CD4-positive, alpha-beta memory T cell (primary cell): ENCODE results near the gene PRDX2. TPM values are rescaled to one million over a fixed set of nuclear protein-coding genes. Genes with fewer than 3 reads are reported as not detected.

Experiments
- CTCF ChIA-PET: fragments of 350-600 bp; sonication (Branson Sonifier 250); formaldehyde crosslinking; loops from one replicate; lab custom pipeline; 2021; ENCODE audit warnings: inconsistent platforms; ENCODE audit not compliant: partially characterized antibody; lab: Charles Lee
- POLR2A ChIA-PET: fragments of 350-600 bp; sonication (Branson Sonifier 250); formaldehyde crosslinking; loops from one replicate; lab custom pipeline; 2021; ENCODE audit not compliant: partially characterized antibody; lab: Charles Lee
- DNase-seq, 5 donors: peaks; one replicate each; pipeline versions ENCODE4 v3.0.0 to v3.0.0-alpha.2; 2020 to 2022; ENCODE audit warnings: mixed read lengths in 1 of 5
- H3K27ac ChIP-seq: one replicate; pipeline ENCODE4 v1.7.0; 2013; ENCODE audit warnings: low read depth, low read length
- H3K27me3 ChIP-seq: 2 replicates; pipeline ENCODE4 v1.7.0; 2013; ENCODE audit warnings: mild to moderate bottlenecking, low read length, moderate library complexity; ENCODE audit not compliant: insufficient read depth
- H3K36me3 ChIP-seq: 2 replicates; pipeline ENCODE4 v1.7.0; 2013; ENCODE audit warnings: mild to moderate bottlenecking, low read length, moderate library complexity; ENCODE audit not compliant: insufficient read depth
- H3K4me1 ChIP-seq: 2 replicates; pipeline ENCODE4 v1.7.0; 2013; ENCODE audit warnings: mild to moderate bottlenecking, low read length, moderate library complexity; ENCODE audit not compliant: insufficient read depth
- H3K4me3 ChIP-seq, 2 donors: one replicate each; pipeline ENCODE4 v1.7.0; 2013; ENCODE audit warnings: low read length in 2 of 2, mild to moderate bottlenecking in 1 of 2
- H3K9me3 ChIP-seq, 2 donors: one replicate each; pipeline ENCODE4 v1.7.0; 2013; ENCODE audit warnings: low read length in 2 of 2, control low read depth in 1 of 2; ENCODE audit not compliant: control insufficient read depth in 1 of 2
- H3K27ac Mint-ChIP-seq, 7 donors: one replicate each; pipeline ENCODE4 v1.8.0; 2020 to 2021; ENCODE audit warnings: mixed read lengths in 7 of 7, mild to moderate bottlenecking in 6 of 7, inconsistent platforms in 3 of 7, moderate library complexity in 3 of 7
- H3K27me3 Mint-ChIP-seq, 2 donors: one replicate each; pipeline ENCODE4 v1.8.0; 2020 to 2021; ENCODE audit warnings: mixed read lengths in 2 of 2
- H3K36me3 Mint-ChIP-seq, 2 donors: one replicate each; pipeline ENCODE4 v1.8.0; 2020 to 2021; ENCODE audit warnings: mixed read lengths in 2 of 2, inconsistent platforms in 1 of 2, mild to moderate bottlenecking in 1 of 2
- H3K4me1 Mint-ChIP-seq, 4 donors: one replicate each; pipeline ENCODE4 v1.8.0; 2020 to 2021; ENCODE audit warnings: mixed read lengths in 4 of 4, mild to moderate bottlenecking in 1 of 4
- H3K4me3 Mint-ChIP-seq, 8 donors: one replicate each; pipeline ENCODE4 v1.8.0; 2020 to 2021; ENCODE audit warnings: mixed read lengths in 8 of 8, mild to moderate bottlenecking in 7 of 8, moderate library complexity in 6 of 8, inconsistent platforms in 3 of 8
- H3K9me3 Mint-ChIP-seq, 8 donors: one replicate each; pipeline ENCODE4 v1.8.0; 2020 to 2021; ENCODE audit warnings: mixed read lengths in 8 of 8, mild to moderate bottlenecking in 5 of 8, inconsistent platforms in 3 of 8, moderate library complexity in 1 of 8
- intact Hi-C: fragments of 100-400 bp; cut with micrococcal nuclease; formaldehyde crosslinking; loops from one replicate; pipeline ENCODE4 v1.15.1; 2023
- polyA plus RNA-seq, 2 donors: library from polyadenylated mRNA; unstranded; fragments of 300-500 nt; fragmentation: Illumina TruSeq; gene quantifications; one replicate each; pipeline ENCODE4 v1.2.3, GENCODE V29; 2021
- total RNA-seq, 2 experiments: library from RNA; stranded (reverse); gene quantifications; one replicate each; pipeline ENCODE4 v1.2.3, GENCODE V29; 2021

PRDX2 gene
- total and polyA plus RNA-seq, 4 experiments from 2014 or later = 116 to 533 (median 193) TPM

GRCh38 chr19:12773571-12773970 lies 28.0 kb downstream of the PRDX2 start:
- H3K27me3 ChIP-seq = no peaks in the 10 kb centered on the region
- Mint-ChIP-seq H3K9me3 (no peaks in the 10 kb centered on the region), H3K27me3 (no peaks in the 10 kb centered on the region), H3K36me3 (no peaks in the 10 kb centered on the region), H3K27ac (peak overlapping the region in 4 of 7 donors; percentile 28 to 75 (median 67)), H3K4me1 (peaks cover 15 to 30% (median 24%) of the 10 kb centered on the region in 4 donors), H3K4me3 (peak overlapping the region in 6 of 8 donors; percentile 3 to 67 (median 46))
- POLR2A ChIA-PET = interaction anchor here (1.0 to 16.4 kb wide), 4 partner anchors 21 to 36 kb away, joined by 3 to 1162 read pairs (median 3); partner anchors contain the start of genes GET3, JUNB, PRDX2 and RNASEH2A
- CTCF ChIA-PET = interaction anchor here (3.1 to 27.8 kb wide), 4 partner anchors 9 to 73 kb away, joined by 17 to 906 read pairs (median 32); partner anchors contain the start of genes JUNB, PRDX2, RNASEH2A and THSD8
- no peak overlapping the region for H3K27ac ChIP-seq
- intact Hi-C loops = no loop called here
- peaks cover 24% of the 10 kb centered on the region for H3K4me1 ChIP-seq
- no peaks in the 10 kb centered on the region for H3K9me3 ChIP-seq
- DNase-seq = no peak
- no peak overlapping the region for H3K4me3 ChIP-seq
- H3K36me3 ChIP-seq = no peaks in the 10 kb centered on the region

- intact Hi-C loops = no loop called here
- ChIA-PET POLR2A (interaction anchor here (16.4 kb wide), 1 partner anchor 23 kb away, joined by 1162 read pairs; the partner anchor contains the start of genes JUNB, PRDX2 and THSD8), CTCF (interaction anchor here (0.8 to 27.8 kb wide), 4 partner anchors 13 to 75 kb away, joined by 3 to 906 read pairs (median 18); partner anchors contain the start of genes JUNB, PRDX2, RNASEH2A and THSD8)
- Mint-ChIP-seq H3K27ac (no peak overlapping the region), H3K27me3 (no peaks in the 10 kb centered on the region), H3K36me3 (no peaks in the 10 kb centered on the region), H3K4me3 (no peak overlapping the region), H3K4me1 (peaks cover 10 to 18% (median 16%) of the 10 kb centered on the region in 4 donors), H3K9me3 (no peaks in the 10 kb centered on the region)
- Histone ChIP-seq H3K4me3 (no peak overlapping the region), H3K9me3 (no peaks in the 10 kb centered on the region), H3K4me1 (peaks cover 15% of the 10 kb centered on the region), H3K36me3 (no peaks in the 10 kb centered on the region), H3K27me3 (no peaks in the 10 kb centered on the region), H3K27ac (no peak overlapping the region)
- peak in 1 of 5 donors; percentile 30 for DNase-seq
Measured at GRCh38 chr19:12772323-12772722, 29.3 kb downstream of the PRDX2 start.

DNA sequence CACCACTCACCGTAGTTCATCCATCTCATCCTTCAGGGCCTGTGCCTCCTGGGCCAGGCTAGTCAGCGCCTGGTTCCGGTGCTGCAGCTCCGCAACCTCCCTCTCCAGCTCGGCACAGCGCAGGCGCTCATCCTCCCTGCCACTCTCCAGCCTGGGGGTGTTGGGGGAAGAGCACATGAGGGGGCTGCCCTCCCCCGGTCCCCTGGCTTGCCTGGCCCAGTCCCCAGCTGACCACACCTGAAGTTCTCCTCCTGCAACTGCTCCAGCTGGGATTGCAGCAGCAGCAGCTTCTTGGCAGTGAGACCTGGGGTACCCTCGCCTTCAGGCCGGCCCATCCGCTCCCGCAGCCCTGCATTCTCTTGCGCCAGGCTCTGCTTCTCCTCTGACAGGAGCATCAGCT lies 30.7 kb downstream of the PRDX2 start:
- Mint-ChIP-seq H3K4me1 (peaks cover 10 to 16% (median 14%) of the 10 kb centered on the region in 4 donors), H3K27me3 (no peaks in the 10 kb centered on the region)
- CTCF ChIA-PET = interaction anchor here (1.0 to 27.8 kb wide), 5 partner anchors 11 to 77 kb away, joined by 3 to 906 read pairs (median 7); partner anchors contain the start of genes JUNB, PRDX2, RNASEH2A and THSD8

DNA sequence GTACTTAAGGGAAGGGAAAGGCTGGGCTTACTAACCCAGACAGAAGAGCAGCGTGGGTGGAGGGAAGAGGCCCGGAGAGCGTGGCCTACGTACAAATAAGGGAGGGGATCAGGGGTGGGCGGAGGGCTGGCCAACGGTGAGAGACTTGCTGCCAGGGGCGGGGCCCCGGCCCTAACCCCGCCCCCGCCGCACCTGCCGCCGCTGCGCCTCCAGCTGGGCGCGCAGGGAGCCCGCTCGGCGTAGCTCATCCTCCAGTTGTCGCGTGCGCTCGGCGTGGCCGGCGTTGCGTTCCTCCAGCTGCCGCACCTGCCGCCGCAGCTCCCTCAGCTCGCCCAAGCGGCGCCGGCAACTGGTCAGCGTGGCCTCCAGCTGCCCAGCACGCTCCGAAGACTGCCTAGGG lies 31.9 kb downstream of the PRDX2 start:
- Histone ChIP-seq H3K4me3 (no peak overlapping the region), H3K27me3 (no peaks in the 10 kb centered on the region), H3K9me3 (no peaks in the 10 kb centered on the region), H3K27ac (no peak overlapping the region), H3K36me3 (no peaks in the 10 kb centered on the region), H3K4me1 (peaks cover 3% of the 10 kb centered on the region)
- peaks cover 10 to 14% (median 13%) of the 10 kb centered on the region in 4 donors for H3K4me1 Mint-ChIP-seq
- peak; percentile 55 to 71 (median 67) for DNase-seq
- peaks cover 0 to 5% of the 10 kb centered on the region in 2 donors for H3K36me3 Mint-ChIP-seq
- H3K27me3 Mint-ChIP-seq = no peaks in the 10 kb centered on the region
- H3K9me3 Mint-ChIP-seq = peaks cover 0 to 2% (median 0%) of the 10 kb centered on the region in 8 donors
- H3K27ac Mint-ChIP-seq = peak overlapping the region in 4 of 7 donors; percentile 10 to 78 (median 54)
- peak overlapping the region in 6 of 8 donors; percentile 24 to 62 (median 52) for H3K4me3 Mint-ChIP-seq
- POLR2A ChIA-PET = interaction anchor here (16.4 kb wide), 1 partner anchor 25 kb away, joined by 1162 read pairs; the partner anchor contains the start of genes JUNB, PRDX2 and THSD8
- CTCF ChIA-PET = interaction anchor here (1.6 to 27.8 kb wide), 4 partner anchors 9 to 79 kb away, joined by 4 to 906 read pairs (median 16); partner anchors contain the start of genes JUNB, PRDX2, RNASEH2A and THSD8
- intact Hi-C loops = no loop called here

More for the DNA sequence above, 30.7 kb downstream of the PRDX2 start:
- peak in 1 of 5 donors; percentile 33 for DNase-seq
- Histone ChIP-seq H3K4me1 (peaks cover 8% of the 10 kb centered on the region), H3K27ac (no peak overlapping the region), H3K36me3 (no peaks in the 10 kb centered on the region), H3K9me3 (no peaks in the 10 kb centered on the region), H3K27me3 (no peaks in the 10 kb centered on the region), H3K4me3 (no peak overlapping the region)
- POLR2A ChIA-PET = interaction anchor here (0.6 to 16.4 kb wide), 2 partner anchors 24 to 69 kb away, joined by 3 to 1162 read pairs; partner anchors contain the start of genes JUNB, PRDX2 and THSD8
- no peaks in the 10 kb centered on the region for H3K36me3 Mint-ChIP-seq
- intact Hi-C loops = no loop called here
- H3K9me3 Mint-ChIP-seq = peaks cover 0 to 2% (median 0%) of the 10 kb centered on the region in 8 donors
- H3K27ac Mint-ChIP-seq = no peak overlapping the region
- no peak overlapping the region for H3K4me3 Mint-ChIP-seq

GRCh38 chr19:12767666-12768065 lies 33.9 kb downstream of the PRDX2 start:
- Mint-ChIP-seq H3K36me3 (peaks cover 0 to 5% of the 10 kb centered on the region in 2 donors), H3K27ac (no peak overlapping the region), H3K4me3 (no peak overlapping the region), H3K27me3 (no peaks in the 10 kb centered on the region), H3K4me1 (peaks cover 4 to 14% (median 5%) of the 10 kb centered on the region in 4 donors), H3K9me3 (peaks cover 0 to 2% (median 0%) of the 10 kb centered on the region in 8 donors)
- Histone ChIP-seq H3K4me1 (no peaks in the 10 kb centered on the region), H3K27ac (no peak overlapping the region), H3K9me3 (no peaks in the 10 kb centered on the region), H3K36me3 (no peaks in the 10 kb centered on the region), H3K27me3 (no peaks in the 10 kb centered on the region), H3K4me3 (no peak overlapping the region)
- ChIA-PET POLR2A (interaction anchor here (0.6 to 3.6 kb wide), 3 partner anchors 10 to 511 kb away, joined by 3 to 30 read pairs (median 11); no protein-coding TSS in a partner anchor), CTCF (interaction anchor here (1.1 to 27.8 kb wide), 6 partner anchors 8 to 106 kb away, joined by 3 to 906 read pairs (median 25); partner anchors contain the start of genes HOOK2, JUNB, PRDX2 and RNASEH2A)
- DNase-seq = no peak
- intact Hi-C loops = no loop called here

GRCh38 chr19:12767150-12767549 lies 34.5 kb downstream of the PRDX2 start:
- no peaks in the 10 kb centered on the region for H3K27me3 Mint-ChIP-seq
- H3K4me1 Mint-ChIP-seq = peaks cover 4 to 14% (median 5%) of the 10 kb centered on the region in 4 donors
- no peak overlapping the region for H3K27ac ChIP-seq
- ChIA-PET POLR2A (interaction anchor here (0.6 to 3.6 kb wide), 3 partner anchors 11 to 511 kb away, joined by 3 to 30 read pairs (median 11); no protein-coding TSS in a partner anchor), CTCF (interaction anchor here (1.1 to 27.8 kb wide), 8 partner anchors 9 to 106 kb away, joined by 3 to 906 read pairs (median 7); partner anchors contain the start of genes HOOK2, JUNB, PRDX2 and RNASEH2A)
- intact Hi-C loops = no loop called here
- DNase-seq = no peak
- H3K4me3 Mint-ChIP-seq = no peak overlapping the region
- H3K27me3 ChIP-seq = no peaks in the 10 kb centered on the region
- no peak overlapping the region for H3K27ac Mint-ChIP-seq
- H3K9me3 ChIP-seq = no peaks in the 10 kb centered on the region
- H3K36me3 ChIP-seq = no peaks in the 10 kb centered on the region
- H3K36me3 Mint-ChIP-seq = peaks cover 0 to 5% of the 10 kb centered on the region in 2 donors
- H3K9me3 Mint-ChIP-seq = peaks cover 0 to 2% (median 0%) of the 10 kb centered on the region in 8 donors
- no peaks in the 10 kb centered on the region for H3K4me1 ChIP-seq
- no peak overlapping the region for H3K4me3 ChIP-seq
